NOMO-1 (cell line): ENCODE measurements around the gene SMIM32.

ENCODE experiments used
- DNase-seq, 2 experiments: peaks; one replicate each; lab custom pipeline; 2025; ENCODE audit not compliant: unreplicated experiment in 2 of 2; lab: John Stamatoyannopoulos, UW

The SMIM32 gene

DNA sequence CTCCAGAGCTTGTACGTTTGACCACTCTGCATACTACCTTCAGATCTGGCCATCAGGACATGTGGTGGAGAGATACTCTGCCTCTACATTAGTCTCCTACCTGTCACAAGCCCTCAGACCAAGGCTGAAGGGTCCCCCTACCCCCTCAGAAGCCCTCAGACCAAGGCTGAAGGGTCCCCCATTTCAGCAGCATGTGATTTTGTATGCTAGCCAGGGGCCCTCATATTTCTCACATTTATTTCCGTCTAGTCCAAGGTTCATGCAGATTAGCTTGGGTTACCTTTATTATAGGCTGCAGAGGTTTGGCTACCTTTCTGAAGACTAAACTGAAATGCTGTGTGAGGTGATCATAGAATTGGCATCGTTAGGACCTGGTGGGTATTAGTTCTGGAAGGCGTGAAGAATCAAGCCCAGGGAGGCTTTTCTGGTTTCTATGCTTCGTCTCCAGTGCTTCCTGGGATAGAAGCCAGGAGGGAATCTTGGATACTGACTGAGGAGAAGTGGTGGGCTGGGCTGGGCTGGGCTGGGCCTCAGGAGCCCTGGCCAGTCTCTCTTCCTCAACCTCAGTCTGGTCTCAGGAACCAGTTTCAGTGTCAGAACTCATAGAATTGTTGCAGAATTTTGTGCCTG is 2.8 kb downstream of the SMIM32 start:
- DNase-seq: no peak

DNA sequence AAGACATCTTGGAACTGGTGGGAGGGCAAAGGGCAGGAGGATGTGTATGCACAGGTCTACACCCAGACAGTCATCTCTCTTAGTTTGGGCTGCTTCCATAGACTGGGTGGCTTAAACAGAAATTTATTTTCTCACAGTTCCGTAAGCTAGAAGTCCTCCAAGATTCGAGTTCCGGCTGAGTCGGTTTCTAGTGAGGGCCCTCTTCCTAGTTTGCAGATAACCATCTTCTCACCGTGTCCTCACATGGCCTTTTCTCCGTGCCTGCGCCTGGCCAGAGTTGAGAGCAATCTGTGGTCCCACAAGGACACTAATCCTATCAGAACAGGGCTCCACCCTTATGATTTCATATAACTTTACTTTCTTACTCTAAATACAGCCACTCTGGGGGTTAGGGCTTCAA is 4.1 kb downstream of the SMIM32 start:
- DNase-seq: no peak

DNA sequence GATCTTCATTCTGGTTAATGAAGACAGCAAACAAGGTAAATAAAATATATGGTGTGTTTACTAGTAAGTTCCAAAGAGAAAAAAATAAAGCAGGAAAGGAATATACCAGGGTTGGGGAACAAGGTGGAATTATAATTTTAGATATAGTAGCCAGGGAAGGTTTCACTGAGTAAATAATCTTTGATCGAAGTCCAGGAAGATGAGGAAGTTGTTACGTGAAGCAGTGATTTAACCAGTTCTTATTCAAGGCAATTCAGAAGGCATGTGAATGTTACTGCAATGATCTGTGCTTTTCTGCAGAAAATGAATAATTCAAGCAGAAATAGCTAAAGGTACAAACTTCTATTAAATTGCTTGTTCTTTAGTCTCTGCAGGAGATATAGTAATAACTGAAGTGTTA is 6.2 kb downstream of the SMIM32 start:
- DNase-seq: no peak

DNA sequence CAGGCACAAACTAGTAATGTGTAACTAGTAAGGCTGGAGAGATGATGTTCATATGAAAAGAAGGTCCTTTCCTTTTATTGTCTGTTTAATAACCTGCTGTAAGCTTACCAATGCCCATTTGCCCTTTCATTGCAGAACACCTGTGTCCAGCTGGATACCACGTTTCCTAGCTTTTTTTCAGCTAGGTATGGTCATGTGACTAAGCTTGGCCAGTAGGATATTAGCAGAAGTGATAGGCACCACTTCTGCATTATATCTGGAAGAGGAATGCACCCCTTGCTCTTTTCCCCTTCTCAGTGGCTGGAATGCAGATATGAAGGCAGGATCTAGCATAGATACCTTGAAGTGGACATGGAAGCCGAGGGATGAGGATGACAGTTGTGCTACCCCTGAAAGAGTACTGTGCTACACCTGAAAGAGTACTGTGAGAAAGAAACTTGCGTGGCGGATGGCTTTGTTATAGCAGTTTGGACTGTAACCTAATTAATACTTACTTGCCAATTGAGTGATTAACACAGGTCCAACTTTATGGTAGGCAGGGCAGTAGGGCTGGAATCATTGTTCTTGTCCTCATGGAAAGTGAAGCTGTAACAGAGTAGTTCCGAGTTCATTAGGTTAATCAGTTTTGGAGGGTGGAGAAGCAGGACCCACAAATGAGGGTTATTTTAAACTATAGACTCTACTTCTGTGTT is 6.8 kb downstream of the SMIM32 start:
- no peak for DNase-seq

DNA sequence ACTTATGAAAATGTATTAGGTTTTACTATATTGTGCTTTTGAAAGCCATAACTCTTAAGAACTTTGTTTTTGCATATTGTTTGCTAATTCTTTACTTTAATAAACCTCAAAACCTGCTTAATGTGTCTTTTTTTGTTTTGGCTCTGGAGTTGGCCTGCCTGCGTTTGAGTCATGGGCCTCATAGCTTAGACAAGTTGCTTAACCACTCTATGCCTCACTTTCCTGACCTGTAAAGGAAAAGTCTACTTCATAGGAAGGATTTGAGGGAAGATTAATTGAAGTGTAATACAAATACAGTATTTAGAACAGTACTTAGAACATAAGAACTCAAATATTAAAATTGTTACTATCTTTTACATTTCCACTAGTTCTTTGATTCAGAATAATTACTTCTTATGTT is 10.3 kb downstream of the SMIM32 start:
- DNase-seq: no peak

DNA sequence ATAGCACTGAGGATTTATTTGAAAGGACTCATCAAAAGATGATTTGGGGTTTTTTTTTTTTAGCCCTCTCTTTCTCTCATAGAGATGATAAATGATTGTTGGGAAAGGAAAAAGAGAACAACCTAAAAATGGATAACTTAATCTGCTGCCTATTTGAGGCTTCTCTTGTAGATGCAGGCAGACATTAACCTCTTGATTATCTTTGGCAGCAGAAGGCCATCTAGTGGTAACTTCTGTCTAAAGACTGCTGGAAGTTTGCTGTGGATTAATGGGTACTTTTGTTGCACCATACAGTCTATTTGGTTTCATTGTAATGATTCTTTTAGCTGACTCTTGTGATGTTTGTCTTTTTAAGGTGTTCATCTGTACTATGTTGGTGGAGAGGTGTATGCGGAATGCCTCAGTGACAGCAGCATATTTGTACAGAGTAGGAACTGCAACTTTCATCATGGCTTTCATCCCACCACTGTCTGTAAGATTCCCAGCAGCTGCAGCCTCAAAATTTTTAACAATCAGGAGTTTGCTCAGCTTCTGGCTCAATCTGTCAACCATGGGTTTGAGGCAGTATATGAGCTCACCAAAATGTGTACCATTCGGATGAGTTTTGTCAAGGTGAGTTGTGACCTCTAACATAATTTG is 18.8 kb downstream of the SMIM32 start:
- DNase-seq: peak in 1 of 2 experiments; percentile 15

DNA sequence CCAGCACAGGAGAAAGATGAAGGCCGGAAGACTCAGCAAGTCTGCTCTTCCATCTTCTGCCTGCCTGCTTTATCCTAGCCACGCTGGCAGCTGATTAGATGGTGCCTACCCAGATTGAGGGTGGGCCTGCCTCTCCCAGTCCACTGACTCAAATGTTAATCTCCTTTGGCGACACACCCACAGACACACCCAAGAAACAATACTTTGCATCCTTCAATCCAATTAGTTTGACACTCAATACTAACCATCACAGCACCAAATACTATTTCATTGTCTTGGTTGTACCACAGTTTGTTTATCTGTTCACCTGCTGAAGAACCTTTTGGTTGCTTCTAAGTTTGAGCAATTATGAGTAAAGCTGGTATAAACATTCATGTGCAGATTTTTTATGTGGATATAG is 23.7 kb downstream of the SMIM32 start:
- DNase-seq: no peak

DNA sequence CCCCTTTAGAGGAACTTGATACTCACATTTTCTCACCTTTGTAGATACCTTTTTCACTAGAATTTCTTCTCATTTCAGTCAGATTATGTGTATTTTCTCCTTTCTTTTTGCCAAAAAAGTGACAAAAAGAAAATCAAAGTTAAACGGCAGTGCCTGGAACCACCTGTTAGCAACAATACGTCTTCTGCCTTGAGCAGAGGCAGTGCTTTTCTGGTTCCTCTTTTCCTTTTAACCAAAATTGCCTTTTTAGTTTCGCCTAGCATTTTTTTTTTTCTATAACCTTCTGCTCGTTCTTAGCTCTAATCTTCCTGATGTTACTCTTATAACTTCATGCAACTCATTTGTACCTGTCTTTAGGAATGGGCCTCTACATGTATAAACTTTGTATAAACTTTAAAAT is 26.1 kb downstream of the SMIM32 start:
- peak; percentile 30 to 64 for DNase-seq

DNA sequence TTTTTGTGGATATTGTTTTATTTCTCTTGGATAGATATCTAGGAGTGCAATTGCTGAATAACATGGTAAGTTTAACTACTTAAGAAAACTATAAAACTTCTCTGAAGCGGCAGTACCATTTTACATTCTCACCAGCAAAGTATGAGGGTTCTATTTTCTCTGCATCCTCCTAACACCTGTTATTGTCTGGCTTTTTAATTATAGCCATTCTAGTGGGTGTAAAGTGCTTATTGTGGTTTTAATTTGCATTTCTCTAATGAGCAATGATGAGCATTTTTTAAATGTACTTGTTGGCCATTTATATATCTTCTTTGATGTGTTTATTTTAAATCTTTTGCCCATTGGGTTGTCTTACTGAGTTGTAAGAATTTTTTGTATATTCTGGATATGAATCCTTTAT is 28.7 kb downstream of the SMIM32 start:
- DNase-seq: no peak

DNA sequence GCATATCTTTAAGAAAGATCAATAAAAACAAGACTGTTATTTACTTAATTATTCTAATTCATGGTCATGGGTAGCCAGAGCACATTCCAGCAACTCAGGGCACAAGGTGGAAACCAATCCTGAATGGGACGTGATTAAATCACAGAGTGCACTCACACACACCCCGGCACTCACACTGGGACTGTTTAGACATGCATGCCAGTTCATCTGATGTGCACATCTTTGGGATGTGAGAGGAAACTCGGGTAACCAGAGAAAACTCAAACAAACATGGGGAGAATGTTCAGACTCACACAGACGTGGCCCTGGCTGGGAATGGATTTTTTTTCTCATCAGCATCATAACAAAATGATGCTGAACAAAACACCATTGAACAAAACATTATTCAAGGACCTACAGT is 31.0 kb downstream of the SMIM32 start:
- DNase-seq: no peak

DNA sequence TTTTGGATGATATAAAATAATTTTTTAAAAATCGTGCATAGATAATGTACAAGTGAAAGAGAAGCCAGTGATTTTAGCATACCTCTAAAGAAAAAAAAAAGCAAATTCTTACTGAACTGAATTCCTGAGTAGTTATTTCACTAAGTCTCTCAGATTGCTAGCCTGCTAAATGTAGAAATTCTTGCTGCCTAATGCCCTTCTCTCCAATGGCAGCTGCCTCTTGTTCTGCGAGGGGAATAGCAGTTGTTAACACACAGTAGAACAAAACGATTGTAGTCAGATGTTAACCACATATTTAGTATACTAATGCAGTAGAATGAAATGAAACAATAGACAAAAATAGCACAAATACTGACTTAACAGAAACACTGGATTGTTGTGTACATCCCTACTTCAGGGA is 33.5 kb downstream of the SMIM32 start:
- no peak for DNase-seq

DNA sequence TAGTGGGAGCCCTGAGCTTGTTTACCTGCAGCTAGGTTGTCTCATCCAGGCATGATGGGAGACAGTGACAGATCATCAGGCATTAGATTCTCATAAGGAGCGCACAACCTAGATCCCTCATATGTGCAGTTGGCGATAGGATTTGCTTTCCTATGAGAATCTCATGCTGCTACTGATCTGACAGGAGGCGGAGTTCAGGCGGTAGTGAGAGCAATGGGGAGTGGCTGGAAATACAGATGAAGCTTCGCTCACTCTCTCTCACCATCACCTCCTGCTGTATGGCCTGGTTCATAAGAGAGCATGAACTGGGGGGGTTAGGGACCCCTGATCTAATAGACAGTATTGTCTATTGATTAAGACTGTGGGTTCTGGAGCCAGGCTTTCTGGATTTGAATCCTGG is 35.4 kb downstream of the SMIM32 start:
- DNase-seq: no peak

DNA sequence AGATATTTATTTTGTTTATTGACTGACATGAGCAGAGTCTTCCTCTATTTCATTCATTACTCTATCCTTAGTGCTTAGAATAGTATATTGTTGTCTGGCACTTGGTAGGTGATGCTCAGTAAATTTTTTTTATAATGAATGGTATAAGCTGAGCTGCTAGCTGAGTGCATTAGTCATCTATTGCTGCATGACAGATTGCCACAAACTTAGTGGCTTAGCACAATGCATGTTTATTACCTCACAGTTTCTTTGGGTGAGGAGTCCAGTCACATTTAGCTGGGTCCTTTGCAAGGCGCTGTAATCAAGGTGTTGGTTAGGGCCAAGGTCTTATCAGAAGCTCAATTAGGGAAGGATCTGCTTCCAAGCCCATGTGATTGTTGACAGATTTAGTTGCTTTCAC is 37.2 kb downstream of the SMIM32 start:
- no peak for DNase-seq

DNA sequence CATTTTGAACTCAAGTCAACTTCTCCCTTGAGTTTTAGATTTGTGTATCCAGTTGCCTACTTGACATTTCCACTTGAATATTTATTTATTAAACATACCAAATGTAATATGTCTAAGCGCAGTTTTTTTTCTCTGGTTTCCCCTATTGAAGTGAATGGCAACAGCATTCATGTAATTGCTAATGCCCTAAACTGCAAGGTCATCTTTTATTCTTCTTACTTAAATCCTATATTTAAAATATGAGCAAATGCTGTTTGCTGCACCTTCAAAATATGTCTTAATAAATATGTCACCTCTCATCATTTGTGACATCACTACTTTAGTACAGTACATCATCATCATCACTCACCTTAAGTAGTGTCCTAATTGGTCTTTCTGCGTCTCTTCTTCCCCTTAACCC is 37.9 kb downstream of the SMIM32 start:
- DNase-seq: no peak

DNA sequence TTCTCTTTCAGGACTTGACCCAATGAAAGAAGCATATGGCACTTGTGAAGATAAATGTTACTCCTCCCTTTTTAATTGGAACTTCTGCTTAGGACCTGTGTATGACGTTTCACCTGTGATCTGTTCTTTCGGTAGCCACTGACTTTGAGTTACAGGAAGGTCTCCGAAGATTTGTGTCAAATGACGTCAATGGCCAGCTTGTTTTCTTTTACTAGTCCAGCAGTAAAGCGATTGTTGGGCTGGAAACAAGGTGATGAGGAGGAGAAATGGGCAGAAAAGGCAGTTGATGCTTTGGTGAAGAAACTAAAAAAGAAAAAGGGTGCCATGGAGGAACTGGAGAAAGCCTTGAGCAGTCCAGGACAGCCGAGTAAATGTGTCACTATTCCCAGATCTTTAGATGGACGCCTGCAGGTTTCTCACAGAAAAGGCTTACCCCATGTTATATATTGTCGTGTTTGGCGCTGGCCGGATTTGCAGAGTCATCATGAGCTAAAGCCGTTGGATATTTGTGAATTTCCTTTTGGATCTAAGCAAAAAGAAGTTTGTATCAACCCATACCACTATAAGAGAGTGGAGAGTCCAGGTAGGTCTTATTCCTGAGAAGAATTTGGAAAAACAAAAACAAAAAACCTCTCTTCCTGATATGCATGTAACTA is 39.3 kb downstream of the SMIM32 start:
- DNase-seq: no peak

DNA sequence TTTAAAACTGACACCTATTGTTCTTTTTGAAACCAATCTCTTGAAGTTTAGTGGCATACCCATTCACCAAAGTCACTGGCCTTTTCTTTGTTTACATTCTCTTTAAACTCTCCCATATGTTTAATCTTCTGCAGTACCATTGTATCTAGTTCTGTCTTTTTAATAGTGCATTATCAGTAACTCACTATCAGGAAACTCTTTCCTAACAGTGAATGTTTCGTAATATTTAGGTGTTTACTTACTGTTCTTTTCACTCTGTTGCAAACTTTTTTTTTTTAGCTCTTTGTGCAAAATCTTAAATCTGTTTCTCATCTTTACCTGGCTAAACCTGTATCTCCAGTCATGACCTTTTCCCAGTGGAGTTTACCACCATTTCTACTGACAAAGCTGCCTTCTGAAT is 43.1 kb downstream of the SMIM32 start:
- peak in 1 of 2 experiments; percentile 3 for DNase-seq

DNA sequence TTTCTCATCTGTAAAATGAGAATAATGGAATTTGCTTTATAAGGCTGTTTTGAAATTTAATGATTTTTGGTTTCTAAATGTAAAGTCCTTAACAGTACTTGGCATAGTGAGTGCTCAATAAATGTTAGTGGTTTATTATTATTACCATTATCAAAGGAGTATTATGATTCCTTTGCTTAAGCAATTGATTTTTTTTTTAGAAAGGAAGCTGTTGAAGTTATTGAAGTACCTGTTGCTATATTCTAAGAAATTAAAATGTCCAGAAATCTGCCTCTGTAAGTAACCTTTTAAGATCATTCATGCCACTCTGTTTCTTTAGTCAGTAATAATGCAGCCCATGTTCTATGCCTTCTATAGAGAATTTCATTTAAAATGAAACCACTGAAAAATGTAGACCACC is 45.3 kb downstream of the SMIM32 start:
- DNase-seq: no peak

DNA sequence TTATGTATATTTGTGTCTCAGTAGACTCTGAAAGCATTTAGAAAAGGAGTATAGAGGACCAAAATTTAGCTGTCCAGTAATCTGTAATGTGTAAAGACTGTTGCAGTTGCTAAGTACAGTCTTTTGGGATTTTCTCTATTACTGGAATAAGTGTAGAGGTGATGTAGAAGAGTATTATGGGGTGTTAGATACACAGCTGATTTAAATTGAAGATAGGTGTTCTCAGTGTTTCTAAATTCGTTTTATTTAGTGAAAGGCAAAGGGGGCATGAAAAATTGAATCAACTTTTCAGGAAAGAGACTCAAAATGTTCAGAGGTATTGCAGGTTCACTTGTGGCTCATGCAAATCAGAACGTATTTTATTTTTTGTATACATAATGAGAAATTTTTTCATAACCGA is 46.8 kb downstream of the SMIM32 start:
- DNase-seq: no peak

DNA sequence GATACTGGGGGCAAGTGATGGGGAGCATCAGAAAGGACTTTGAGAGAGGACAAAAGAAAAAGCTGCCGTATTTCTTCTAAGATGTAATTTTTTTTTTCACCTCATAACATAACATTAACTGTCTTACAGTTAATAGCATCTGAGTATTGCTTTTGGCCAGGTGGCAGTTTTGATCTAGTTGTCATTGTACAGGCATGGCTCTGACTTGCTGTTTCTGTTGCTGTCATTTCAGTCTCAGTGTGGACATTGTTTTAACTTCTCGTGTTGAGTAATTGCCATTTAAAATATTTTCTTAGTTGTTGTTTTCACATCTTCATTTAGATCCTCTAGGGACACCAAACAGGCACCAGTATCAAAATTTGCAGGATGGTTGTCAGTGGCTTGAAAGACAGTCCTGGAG is 47.9 kb downstream of the SMIM32 start:
- no peak for DNase-seq

DNA sequence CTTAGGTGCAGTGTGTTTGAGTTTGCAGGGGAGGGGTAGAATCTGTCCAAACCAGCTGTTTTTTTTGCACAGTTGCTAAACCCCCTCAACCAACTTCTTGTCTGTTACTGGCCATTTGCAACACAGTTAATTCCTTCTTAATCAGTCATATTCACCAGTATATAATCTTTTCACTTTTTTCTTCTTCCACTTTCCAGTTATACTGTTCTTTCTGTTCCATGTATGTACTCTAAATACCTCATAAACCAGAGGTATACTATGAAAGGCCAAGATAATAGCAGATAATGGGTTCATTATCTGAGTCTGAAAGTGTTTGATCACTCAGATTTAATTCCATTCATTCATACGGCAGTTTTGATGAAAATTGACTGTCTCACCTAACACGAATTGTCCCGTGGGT is 49.2 kb downstream of the SMIM32 start:
- DNase-seq: no peak

DNA sequence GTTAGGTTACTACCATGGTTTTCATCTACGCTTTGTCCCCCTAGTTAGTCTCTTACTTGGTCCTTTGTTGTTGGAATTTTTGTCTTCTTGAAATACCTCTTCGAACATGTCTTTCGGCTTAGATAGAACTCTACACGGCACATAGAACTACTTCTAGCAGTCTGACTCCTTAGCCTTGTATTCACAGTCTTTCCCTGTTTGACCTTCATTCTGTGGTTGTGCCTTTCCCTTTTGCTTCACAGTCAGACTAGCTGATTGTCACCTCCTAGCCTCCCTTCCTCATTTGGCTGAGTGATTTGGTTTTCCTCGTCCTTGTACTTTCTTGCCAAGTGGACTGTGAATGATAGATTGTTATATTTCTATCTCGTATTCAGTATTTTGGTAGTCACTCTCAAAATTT is 49.6 kb downstream of the SMIM32 start:
- DNase-seq: no peak

DNA sequence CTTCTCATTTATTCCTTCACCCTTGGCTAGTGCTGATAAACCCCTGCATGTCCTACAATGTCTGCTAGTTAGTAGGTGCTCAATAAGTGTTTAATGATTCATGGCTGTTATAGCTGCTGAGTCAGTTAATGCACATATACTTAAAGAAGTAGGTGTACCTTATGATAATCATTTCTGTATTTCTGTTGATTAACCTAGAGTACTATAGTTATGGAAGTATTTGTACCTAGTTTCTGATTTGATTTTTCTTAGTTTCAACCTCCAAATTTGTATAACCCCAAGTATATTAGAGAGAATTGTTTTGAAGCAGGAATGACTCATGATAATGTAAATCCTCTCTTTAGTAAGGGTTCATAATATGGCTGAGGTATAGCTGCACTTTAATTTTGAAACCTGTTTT is 51.4 kb downstream of the SMIM32 start:
- DNase-seq: no peak
